H1 (cell line): Measurements from ENCODE around the gene AHDC1. TPM values are rescaled to one million over a fixed set of nuclear protein-coding genes. Genes with fewer than 3 reads are reported as not detected.

Experiments used
- CHD2 ChIP-seq: IDR thresholded peaks from 2 replicates; pipeline ENCODE4 v1.6.1; 2012; ENCODE audit warnings: low read length, improper control_type of control experiment
- FOSL1 ChIP-seq: IDR thresholded peaks from 2 replicates; pipeline ENCODE4 v1.6.1; 2011; ENCODE audit warnings: mild to moderate bottlenecking, low read depth, low read length, moderate library complexity; ENCODE audit not compliant: insufficient read depth
- KDM1A ChIP-seq: fragments of 200-600, 300-600 bp; sonication (generic); IDR thresholded peaks from 2 replicates; pipeline ENCODE4 v1.7.1; 2016; ENCODE audit warnings: mild to moderate bottlenecking, low read length, borderline replicate concordance
- MAFK ChIP-seq: IDR thresholded peaks from 2 replicates; pipeline ENCODE4 v1.6.1; 2012; ENCODE audit warnings: low read depth, mild to moderate bottlenecking, improper control_type of control experiment, low read length
- PHF8 ChIP-seq: fragments of 200-600 bp; sonication (generic); conservative IDR thresholded peaks from 2 replicates; pipeline ENCODE4 v1.7.1; 2012; ENCODE audit warnings: low read depth, mild to moderate bottlenecking, inconsistent platforms, low read length, moderate library complexity
- RXRA ChIP-seq: IDR thresholded peaks from 2 replicates; pipeline ENCODE4 v1.6.1; 2011; ENCODE audit warnings: low read depth, mild to moderate bottlenecking, low read length, moderate library complexity; ENCODE audit not compliant: insufficient read depth
- SIX5 ChIP-seq: IDR thresholded peaks from 2 replicates; pipeline ENCODE4 v1.6.1; 2011; ENCODE audit warnings: mild to moderate bottlenecking, low read depth, low read length
- TAF1 ChIP-seq: IDR thresholded peaks from 2 replicates; pipeline ENCODE4 v1.6.1; 2011; ENCODE audit warnings: mild to moderate bottlenecking, low read depth, low read length
- polyA plus RNA-seq, 7 experiments: library from polyadenylated mRNA; depleted of rRNA in 3 of 7; stranded (reverse) in 5 of 7; unstranded in 2 of 7; fragments of >200 nt in 5 of 7; fragments of 200-250 nt in 2 of 7; gene quantifications; 1 replicate in 5 of 7; 2 replicates in 1 of 7; 4 replicates in 1 of 7; pipeline versions ENCODE4 v1.2.1 to v1.2.3, GENCODE V29; 2011 to 2013; ENCODE audit warnings: missing spikeins in 2 of 7, mixed read lengths in 2 of 7
- total RNA-seq: library from RNA; stranded (reverse); fragmentation: NEBNext Ultra II Directional; extraction: Animal tissue kit (Norgen Biotek cat#: 25700); gene quantifications from 2 replicates; pipeline ENCODE4 v1.2.1, GENCODE V29; 2021
- TF ChIP-seq, protein P1 (sequence below), 3 experiments: IDR thresholded peaks; 1 replicate in 2 of 3; 2 replicates in 1 of 3; pipeline versions ENCODE4 v1.5.1 to v1.6.1; 2011; ENCODE audit warnings: low read length in 3 of 3, mild to moderate bottlenecking in 3 of 3, inconsistent platforms in 2 of 3, low read depth in 1 of 3, moderate library complexity in 1 of 3; ENCODE audit not compliant: insufficient read depth in 1 of 3; ENCODE audit errors: control extremely low read depth in 1 of 3

The AHDC1 gene
- total and polyA plus RNA-seq, 2 of the 8 experiments (the other 6 are each of a cell fraction or from before 2014, with no cell fraction given), result 4.4 to 35.1 TPM

DNA sequence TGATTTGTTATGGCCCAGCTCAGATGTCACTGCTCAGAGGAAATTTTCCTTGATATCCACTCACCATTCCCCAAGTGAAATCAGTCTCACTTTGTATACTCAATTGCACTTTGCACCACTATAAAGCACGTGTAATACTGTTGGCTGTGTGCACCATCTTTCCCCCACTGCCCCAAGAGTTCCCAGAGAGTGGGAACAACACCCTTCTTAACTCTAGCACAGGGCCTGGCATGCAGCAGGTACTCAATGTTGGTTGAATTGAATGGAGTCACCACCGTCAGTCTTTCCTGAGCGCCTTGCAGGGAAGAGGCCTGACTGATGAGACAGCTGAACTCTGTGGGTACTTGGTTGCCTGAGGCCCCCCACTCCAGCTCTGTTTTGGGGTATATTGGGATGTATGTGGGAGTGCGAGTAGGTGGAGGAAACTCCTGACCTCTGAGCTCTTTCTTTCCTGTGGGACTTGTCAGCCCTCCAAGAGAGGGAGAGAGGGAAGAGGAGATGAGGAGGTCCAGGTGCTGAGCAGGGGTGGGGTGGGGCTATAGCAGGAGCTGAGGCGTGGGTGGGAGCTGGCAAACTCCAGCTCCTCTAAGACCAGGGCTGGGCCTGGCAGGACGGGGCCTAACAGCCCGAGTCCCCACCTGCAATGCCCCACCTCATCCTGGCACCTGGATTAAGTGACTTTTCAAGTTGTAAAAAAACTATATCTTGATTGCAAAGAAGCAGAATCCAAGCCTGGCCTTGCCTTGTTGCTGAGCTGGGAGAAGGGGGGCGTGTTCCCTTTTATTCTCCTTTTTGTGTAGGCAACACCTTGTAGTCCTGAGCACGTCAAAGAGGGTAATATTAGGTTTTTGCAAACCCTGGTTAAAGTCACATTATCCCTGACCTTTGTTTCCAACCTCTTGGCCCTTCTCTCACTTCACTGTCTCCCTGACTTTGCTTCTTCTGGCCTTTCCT lies 94.5 kb downstream of the AHDC1 start (continued):
- TF ChIP-seq, protein P1, sequence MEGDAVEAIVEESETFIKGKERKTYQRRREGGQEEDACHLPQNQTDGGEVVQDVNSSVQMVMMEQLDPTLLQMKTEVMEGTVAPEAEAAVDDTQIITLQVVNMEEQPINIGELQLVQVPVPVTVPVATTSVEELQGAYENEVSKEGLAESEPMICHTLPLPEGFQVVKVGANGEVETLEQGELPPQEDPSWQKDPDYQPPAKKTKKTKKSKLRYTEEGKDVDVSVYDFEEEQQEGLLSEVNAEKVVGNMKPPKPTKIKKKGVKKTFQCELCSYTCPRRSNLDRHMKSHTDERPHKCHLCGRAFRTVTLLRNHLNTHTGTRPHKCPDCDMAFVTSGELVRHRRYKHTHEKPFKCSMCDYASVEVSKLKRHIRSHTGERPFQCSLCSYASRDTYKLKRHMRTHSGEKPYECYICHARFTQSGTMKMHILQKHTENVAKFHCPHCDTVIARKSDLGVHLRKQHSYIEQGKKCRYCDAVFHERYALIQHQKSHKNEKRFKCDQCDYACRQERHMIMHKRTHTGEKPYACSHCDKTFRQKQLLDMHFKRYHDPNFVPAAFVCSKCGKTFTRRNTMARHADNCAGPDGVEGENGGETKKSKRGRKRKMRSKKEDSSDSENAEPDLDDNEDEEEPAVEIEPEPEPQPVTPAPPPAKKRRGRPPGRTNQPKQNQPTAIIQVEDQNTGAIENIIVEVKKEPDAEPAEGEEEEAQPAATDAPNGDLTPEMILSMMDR (IDR thresholded peaks at IDR 0.05; ENCODE audit: control extremely low read depth in 1 of 3, insufficient read depth in 1 of 3, low read depth in 1 of 3, low read length in 3 of 3), result no peak
- no peak for TF ChIP-seq PHF8
- no peak for TF ChIP-seq FOSL1
- no peak for TF ChIP-seq MAFK
- TF ChIP-seq RXRA, result no peak
- no peak for TF ChIP-seq CHD2
- TF ChIP-seq SIX5, result no peak
- TF ChIP-seq TAF1, result no peak
- no peak for TF ChIP-seq KDM1A
